ENCODE measurements around the gene USH2A.

- TF ChIP-seq EZH2phosphoT487 (IDR thresholded peaks at IDR 0.05; ENCODE audit: insufficient read depth, low read depth) (no peak), EZH2 (IDR thresholded peaks at IDR 0.05; ENCODE audit: insufficient read depth, poor library complexity, severe bottlenecking) (no peak)
Observed at GRCh38 chr1:215623162-215623561, 800.1 kb downstream of the USH2A start.

Data from GM23248 (cell line).